GM23338 (cell line): ENCODE data around the gene HCLS1. TPM values are rescaled to one million over a fixed set of nuclear protein-coding genes. Genes with fewer than 3 reads are reported as not detected.
"Not testable (repeated sequence)": the region's sequence is repeated elsewhere in the genome, so short reads cannot be mapped to it uniquely, and the experiment has no call there.

Source experiments
- ATAC-seq: fragments of 200-7000 bp; cut with Tn5 transposase; 3 replicates; pipeline ENCODE4 v1.9.1; 2020
- DNase-seq: peaks from one replicate; pipeline ENCODE4 v3.0.0-alpha.2; 2015; ENCODE audit warnings: low spot score
- H2AFZ ChIP-seq: fragments of 200-600 bp; sonication (generic); 2 replicates; pipeline ENCODE4 v1.8.0; 2016; ENCODE audit warnings: antibody characterized with exemption, mild to moderate bottlenecking, moderate library complexity
- H3F3A ChIP-seq: fragments of 200-600 bp; sonication (generic); replicated peaks from 2 replicates; pipeline ENCODE4 v1.8.0; 2017; ENCODE audit warnings: antibody characterized with exemption, mixed run types, low read depth
- H3K27ac ChIP-seq: fragments of 200-600 bp; sonication (generic); 2 replicates; pipeline ENCODE4 v1.6.1; 2016; ENCODE audit warnings: low read depth
- H3K27me3 ChIP-seq: fragments of 200-600 bp; sonication (generic); 2 replicates; pipeline ENCODE4 v1.8.0; 2016; ENCODE audit warnings: mild to moderate bottlenecking, mixed run types, moderate library complexity; ENCODE audit not compliant: insufficient read depth
- H3K36me3 ChIP-seq: fragments of 200-600 bp; sonication (generic); 2 replicates; pipeline ENCODE4 v1.8.0; 2016; ENCODE audit warnings: mild to moderate bottlenecking; ENCODE audit not compliant: insufficient read depth
- H3K4me1 ChIP-seq: fragments of 200-600 bp; sonication (generic); 2 replicates; pipeline ENCODE4 v1.8.0; 2016; ENCODE audit warnings: mild to moderate bottlenecking, moderate library complexity; ENCODE audit not compliant: insufficient read depth
- H3K4me2 ChIP-seq: fragments of 200-600 bp; sonication (generic); 2 replicates; pipeline ENCODE4 v1.7.1; 2017; ENCODE audit warnings: mixed run types
- H3K4me3 ChIP-seq: fragments of 200-600 bp; sonication (generic); 2 replicates; pipeline ENCODE4 v1.6.1; 2016; ENCODE audit warnings: mixed run types
- H3K79me2 ChIP-seq: fragments of 200-600 bp; sonication (generic); replicated peaks from 2 replicates; pipeline ENCODE4 v1.8.0; 2017; ENCODE audit warnings: mild to moderate bottlenecking; ENCODE audit not compliant: insufficient read depth
- H3K9me2 ChIP-seq: fragments of 200-600 bp; sonication (generic); 2 replicates; pipeline ENCODE4 v1.8.0; 2017; ENCODE audit not compliant: insufficient read depth
- H4K20me1 ChIP-seq: fragments of 200-600 bp; sonication (generic); replicated peaks from 2 replicates; pipeline ENCODE4 v1.8.0; 2017; ENCODE audit warnings: mild to moderate bottlenecking; ENCODE audit not compliant: insufficient read depth
- H3K27ac Mint-ChIP-seq: 2 replicates; pipeline ENCODE4 v1.8.0; 2020; ENCODE audit warnings: inconsistent platforms, mild to moderate bottlenecking, moderate library complexity, mixed read lengths
- H3K27me3 Mint-ChIP-seq: 3 replicates; pipeline ENCODE4 v1.8.0; 2022; ENCODE audit warnings: low read depth, mild to moderate bottlenecking, moderate library complexity, mixed read lengths, inconsistent platforms; ENCODE audit not compliant: insufficient read depth, poor library complexity
- H3K36me3 Mint-ChIP-seq: 3 replicates; pipeline ENCODE4 v1.8.0; 2021; ENCODE audit warnings: low read depth, mild to moderate bottlenecking, inconsistent platforms, moderate library complexity, mixed read lengths
- H3K4me1 Mint-ChIP-seq: 3 replicates; pipeline ENCODE4 v1.8.0; 2020; ENCODE audit warnings: mild to moderate bottlenecking, inconsistent platforms, mixed read lengths
- H3K4me3 Mint-ChIP-seq: 3 replicates; pipeline ENCODE4 v1.8.0; 2021; ENCODE audit warnings: moderate library complexity, mild to moderate bottlenecking, inconsistent platforms, mixed read lengths
- H3K9me3 Mint-ChIP-seq: 3 replicates; pipeline ENCODE4 v1.8.0; 2020; ENCODE audit warnings: moderate library complexity, mild to moderate bottlenecking, inconsistent platforms, mixed read lengths
- CREB1 ChIP-seq: fragments of 250-450 bp; sonication (Bioruptor Pico); IDR thresholded peaks from 2 replicates; pipeline ENCODE4 v1.5.0; 2020; ENCODE audit warnings: low read depth, mild to moderate bottlenecking, moderate library complexity
- ETS1 ChIP-seq: IDR thresholded peaks from 2 replicates; pipeline ENCODE4 v1.6.1; 2016; ENCODE audit warnings: antibody characterized with exemption
- EZH2phosphoT487 ChIP-seq: fragments of 200-600 bp; sonication (generic); IDR thresholded peaks from one replicate; pipeline ENCODE4 v1.8.1; 2018; ENCODE audit warnings: antibody characterized with exemption; ENCODE audit not compliant: unreplicated experiment
- NANOG ChIP-seq: IDR thresholded peaks from 2 replicates; pipeline ENCODE4 v1.6.1; 2016; ENCODE audit warnings: antibody characterized with exemption, borderline replicate concordance
- ZNF462 ChIP-seq: fragments of 250-450 bp; sonication (Bioruptor Pico); IDR thresholded peaks from 2 replicates; pipeline ENCODE4 v1.5.0; 2020; ENCODE audit warnings: mild to moderate bottlenecking, moderate library complexity
- polyA plus RNA-seq: library from polyadenylated mRNA; unstranded; fragments of >200 nt; fragmentation: Nextera tagmentation; extraction: Ambion mirVana; gene quantifications from 2 replicates; pipeline ENCODE4 v1.2.1, GENCODE V29; 2016
- total RNA-seq: library from RNA; depleted of rRNA; stranded (reverse); fragments of >200 nt; shearing (Covaris generic); gene quantifications from 2 replicates; pipeline ENCODE4 v1.2.3, GENCODE V29; 2014

HCLS1 gene
- total and polyA plus RNA-seq, 2 experiments from 2014 or later, result 0.66 to 1.1 TPM

DNA sequence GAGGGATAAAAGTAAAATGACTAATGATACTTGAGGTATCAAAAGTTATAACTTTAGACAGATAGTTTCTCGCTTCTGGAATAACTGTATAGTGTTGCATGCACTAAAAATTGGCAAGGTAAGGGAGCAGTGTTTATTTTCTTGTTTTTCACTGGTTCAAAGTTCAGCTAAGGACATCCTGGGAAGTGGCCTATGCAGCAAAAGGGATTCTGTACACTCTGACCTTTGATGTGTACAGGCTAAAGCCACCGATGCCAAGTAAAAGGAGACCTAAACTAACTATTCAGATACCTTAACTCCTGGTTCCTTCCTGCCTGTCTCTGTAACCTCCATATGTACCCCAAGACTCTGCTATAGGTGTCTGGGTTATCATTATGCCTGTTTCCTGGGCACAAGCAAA lies 65.9 kb downstream of the HCLS1 start:
- H2AFZ ChIP-seq, result no peak overlapping the region
- Mint-ChIP-seq H3K27ac (peak overlapping the region; percentile 98), H3K9me3 (no peaks in the 10 kb centered on the region), H3K4me3 (no peak overlapping the region), H3K36me3 (peaks cover 3% of the 10 kb centered on the region; the same call in 1 of the 3 replicates), H3K4me1 (peaks cover 58% of the 10 kb centered on the region), H3K27me3 (peaks cover 14% of the 10 kb centered on the region)
- no peaks in the 10 kb centered on the region for H3K36me3 ChIP-seq
- no peaks in the 10 kb centered on the region for H3K79me2 ChIP-seq
- no peak overlapping the region for H3K4me3 ChIP-seq
- ATAC-seq (no peak), DNase-seq (no peak)
- H3K27ac ChIP-seq, result no peak overlapping the region
- H3F3A ChIP-seq, result 0 out of 2 replicates have a peak, but pooled peaks cover 3% of the 10 kb centered on the region
- no peak overlapping the region for H3K4me2 ChIP-seq
- H4K20me1 ChIP-seq, result no peaks in the 10 kb centered on the region
- no peaks in the 10 kb centered on the region for H3K27me3 ChIP-seq
- no peaks in the 10 kb centered on the region for H3K9me2 ChIP-seq
- peaks cover 47% of the 10 kb centered on the region for H3K4me1 ChIP-seq
- no peak for TF ChIP-seq ETS1
- no peak for TF ChIP-seq CREB1
- TF ChIP-seq NANOG, result no peak
- no peak for TF ChIP-seq EZH2phosphoT487

DNA sequence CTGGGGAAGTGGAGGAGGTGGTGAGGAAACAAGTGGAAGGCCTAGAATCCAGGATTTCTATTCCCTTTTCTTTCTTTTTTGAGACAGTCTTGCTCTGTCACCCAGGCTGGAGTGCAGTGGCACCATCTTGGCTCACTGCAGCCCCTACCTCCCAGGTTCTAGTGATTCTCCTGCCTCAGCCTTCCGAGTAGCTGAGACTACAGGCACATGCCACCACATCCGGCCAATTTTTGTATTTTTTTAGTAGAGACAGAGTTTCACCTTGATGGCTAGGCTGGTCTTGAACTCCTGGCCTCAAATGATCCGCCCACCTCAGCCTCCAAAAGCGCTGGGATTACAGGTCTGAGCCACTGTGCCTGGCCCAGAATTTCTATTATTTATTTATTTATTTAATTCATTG lies 66.9 kb downstream of the HCLS1 start:
- not testable (repeated sequence) for H3K4me3 ChIP-seq, H3K79me2 ChIP-seq, H4K20me1 ChIP-seq, H2AFZ ChIP-seq, H3K9me2 ChIP-seq, H3K27me3 ChIP-seq, H3K4me2 ChIP-seq, H3F3A ChIP-seq, DNase-seq, H3K36me3 Mint-ChIP-seq, H3K36me3 ChIP-seq, H3K9me3 Mint-ChIP-seq
- H3K27ac ChIP-seq, result peak overlapping the region; percentile 87
- ATAC-seq, result peak; percentile 19
- Mint-ChIP-seq H3K4me3 (peak overlapping the region; percentile 52), H3K27ac (peak overlapping the region; percentile 100), H3K4me1 (peaks cover 61% of the 10 kb centered on the region), H3K27me3 (peaks cover 14% of the 10 kb centered on the region)
- peaks cover 47% of the 10 kb centered on the region for H3K4me1 ChIP-seq
- TF ChIP-seq ZNF462 (CRISPR knock-in tag), result 0 out of 2 replicates have a peak, but pooled peaks have one; percentile 53
